Stimulated activated CD4-positive, alpha-beta T cell treated with anti-CD3 and anti-CD28 coated beads, Interleukin-15, amount 100 ng/mL, for 48 hours (primary cell): ENCODE results near the gene ZNF879.

Source experiments
- DNase-seq, 2 donors: peaks; one replicate each; pipeline ENCODE4 v3.0.0-alpha.2; 2020; ENCODE audit warnings: low read depth in 2 of 2

The ZNF879 gene

GRCh38 chr5:179008667-179009066, 14.9 kb upstream of the ZNF879 start:
- no peak for DNase-seq

GRCh38 chr5:179033004-179033580, 9.5 kb downstream of the ZNF879 start:
- no peak for DNase-seq

- no peak for DNase-seq
These were observed 21.2 kb downstream of the ZNF879 start for GRCh38 chr5:179044765-179045164.

GRCh38 chr5:179051784-179052183, 28.2 kb downstream of the ZNF879 start:
- no peak for DNase-seq

GRCh38 chr5:179054036-179054785, 30.6 kb downstream of the ZNF879 start:
- no peak for DNase-seq

GRCh38 chr5:179054876-179055275, 31.3 kb downstream of the ZNF879 start:
- DNase-seq, result no peak

- no peak for DNase-seq
These were observed 31.8 kb downstream of the ZNF879 start for GRCh38 chr5:179055436-179055835.

- no peak for DNase-seq
These were observed 32.2 kb downstream of the ZNF879 start for GRCh38 chr5:179055841-179056240.

GRCh38 chr5:179060116-179061008, 36.8 kb downstream of the ZNF879 start, which contains the start of gene ZNF354C:
Gene ZNF354C (plus strand): TSS chr5:179060373. CDS start chr5:179062069, 1,696 bp downstream.
- peak; percentile 76 to 81 for DNase-seq

GRCh38 chr5:179061025-179061424, 37.4 kb downstream of the ZNF879 start:
- no peak for DNase-seq

- DNase-seq, result no peak
These were observed 42.1 kb downstream of the ZNF879 start for GRCh38 chr5:179065703-179066102.

- DNase-seq, result no peak
These were observed 55.8 kb downstream of the ZNF879 start for GRCh38 chr5:179079165-179079987.

- no peak for DNase-seq
These were observed 57.1 kb downstream of the ZNF879 start for GRCh38 chr5:179080724-179081123.
